Urothelium cell line (cell line): ENCODE data around the gene LIN9.

Experiments
- DNase-seq: peaks from one replicate; pipeline ENCODE4 v3.0.0; 2011; ENCODE audit warnings: low spot score, mixed read lengths
- FAIRE-seq: peaks from 2 replicates; lab custom pipeline; 2011; peaks lifted over from hg19 to GRCh38; lab: Jason Lieb, UNC

Gene LIN9

DNA sequence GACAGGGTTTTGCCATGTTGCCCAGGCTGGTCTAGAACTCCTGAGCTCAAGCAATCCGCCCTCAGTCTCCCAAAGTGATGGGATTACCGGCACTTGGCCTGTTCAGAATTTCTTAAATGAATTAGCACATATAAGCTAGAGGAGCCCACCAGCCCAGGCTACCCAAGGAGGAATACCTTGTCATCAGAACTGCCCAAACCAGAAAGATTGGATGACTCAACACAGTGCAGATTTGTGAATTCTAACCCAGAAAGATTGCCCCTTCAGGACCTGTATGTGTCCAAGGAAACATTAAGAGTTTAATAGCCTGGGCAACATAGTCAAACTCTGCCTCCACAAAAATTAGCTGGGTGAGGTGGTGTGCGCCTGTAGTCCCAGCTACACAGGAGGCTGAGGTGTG is 14.0 kb upstream of the LIN9 start:
- DNase-seq (no peak), FAIRE-seq (no peak)

DNA sequence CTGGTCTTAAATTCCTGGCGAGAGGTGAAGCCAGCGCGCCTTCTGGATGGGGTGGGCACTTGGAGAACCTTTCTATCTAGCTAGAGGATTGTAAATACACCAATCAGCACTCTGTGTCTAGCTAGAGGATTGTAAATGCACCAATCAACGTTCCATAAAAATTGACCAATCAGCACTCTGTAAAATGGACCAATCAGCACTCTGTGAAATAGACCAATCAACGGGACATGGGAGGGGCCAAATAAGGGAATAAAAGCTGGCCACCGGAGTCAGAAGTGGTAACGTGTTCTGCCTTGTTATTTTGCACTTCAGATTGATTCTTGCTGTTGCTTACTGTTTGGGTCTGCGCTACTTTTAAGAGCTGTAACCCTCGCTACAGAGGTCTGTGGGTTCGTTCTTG is 12.0 kb upstream of the LIN9 start:
- FAIRE-seq (no peak), DNase-seq (no peak)

DNA sequence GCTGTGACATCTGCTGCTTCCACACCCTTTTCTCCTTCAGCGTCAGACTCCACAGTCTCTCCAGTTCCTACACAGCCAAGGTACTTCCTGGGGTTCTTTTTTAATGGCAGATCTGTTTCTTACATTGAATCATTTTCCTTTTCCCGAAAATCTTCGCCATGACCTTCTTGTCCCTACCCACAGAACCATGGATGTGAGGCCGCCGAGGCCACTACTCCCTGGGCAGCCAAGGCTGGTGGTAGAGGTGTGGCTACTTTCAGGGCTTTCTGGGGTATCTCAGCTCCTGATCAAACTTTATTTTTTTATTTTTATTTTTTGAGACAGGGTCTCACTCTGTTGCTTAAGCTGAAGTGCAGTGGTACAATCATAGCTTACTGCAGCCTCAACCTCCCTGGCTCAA is 9.5 kb upstream of the LIN9 start:
- no peak for FAIRE-seq
- no peak for DNase-seq

DNA sequence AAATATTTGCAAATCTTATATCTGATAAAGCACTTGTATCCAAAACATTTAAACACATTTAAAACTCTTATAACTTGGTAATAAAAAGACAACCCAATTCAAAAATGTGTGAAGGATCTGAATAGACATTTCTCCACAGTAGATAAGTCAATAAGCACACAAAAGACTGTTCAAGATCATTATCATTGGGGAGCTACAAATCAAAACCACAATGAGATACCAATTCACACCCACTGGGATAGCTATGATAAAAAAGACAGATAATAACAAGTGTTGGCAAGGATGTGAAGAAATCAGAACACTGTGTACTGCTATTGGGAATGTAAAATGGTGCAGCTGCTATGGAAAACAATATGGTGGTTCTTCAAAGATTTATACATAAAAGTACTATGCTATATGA is 5.1 kb upstream of the LIN9 start:
- no peak for FAIRE-seq

GRCh38 chr1:226312065-226312464 is 3.1 kb upstream of the LIN9 start:
- DNase-seq, result no peak
- FAIRE-seq, result no peak

More for the DNA sequence above, 5.1 kb upstream of the LIN9 start:
- no peak for DNase-seq

DNA sequence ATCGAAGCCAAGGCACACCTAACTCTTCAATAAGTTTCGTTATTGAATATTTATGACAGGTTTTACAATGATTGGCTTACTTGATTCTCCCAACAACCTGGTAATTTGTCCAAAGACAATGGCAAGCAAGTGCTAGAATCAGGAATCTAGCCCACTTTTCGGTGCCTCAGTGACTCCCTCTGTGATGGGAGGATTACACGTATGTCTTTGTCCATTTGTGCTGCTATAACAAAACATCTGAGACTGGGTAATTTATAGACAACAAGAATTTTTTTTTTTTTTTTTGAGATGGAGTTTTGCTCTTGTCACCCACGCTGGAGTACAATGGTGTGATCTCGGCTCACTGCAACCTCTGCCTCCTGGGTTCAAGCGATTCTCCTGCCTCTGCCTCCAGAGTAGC is 2.4 kb upstream of the LIN9 start:
- no peak for DNase-seq
- FAIRE-seq, result no peak

- peak; percentile 18 for DNase-seq
Measured at GRCh38 chr1:226310637-226311195, 1.8 kb upstream of the LIN9 start.

DNA sequence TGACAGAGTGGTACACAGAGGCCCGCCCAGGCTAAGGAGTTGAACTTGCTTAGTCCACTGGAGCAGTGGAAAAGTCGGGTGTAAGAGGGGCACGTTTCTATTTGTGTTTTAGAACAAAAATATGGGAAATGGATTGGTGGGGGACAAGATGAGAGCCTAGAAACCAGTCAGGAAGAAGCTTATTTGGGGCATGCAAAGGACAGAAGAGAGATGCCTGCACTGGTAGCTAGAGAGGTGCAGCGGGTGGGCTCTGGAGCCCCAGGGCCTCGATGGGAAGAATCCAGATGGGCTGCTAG is 1.2 kb upstream of the LIN9 start:
- FAIRE-seq, result no peak
- no peak for DNase-seq

More at GRCh38 chr1:226310637-226311195, 1.8 kb upstream of the LIN9 start:
- FAIRE-seq, result no peak

- FAIRE-seq (no peak), DNase-seq (no peak)
Measured at GRCh38 chr1:226309398-226310244, 657 bp upstream of the LIN9 start.

DNA sequence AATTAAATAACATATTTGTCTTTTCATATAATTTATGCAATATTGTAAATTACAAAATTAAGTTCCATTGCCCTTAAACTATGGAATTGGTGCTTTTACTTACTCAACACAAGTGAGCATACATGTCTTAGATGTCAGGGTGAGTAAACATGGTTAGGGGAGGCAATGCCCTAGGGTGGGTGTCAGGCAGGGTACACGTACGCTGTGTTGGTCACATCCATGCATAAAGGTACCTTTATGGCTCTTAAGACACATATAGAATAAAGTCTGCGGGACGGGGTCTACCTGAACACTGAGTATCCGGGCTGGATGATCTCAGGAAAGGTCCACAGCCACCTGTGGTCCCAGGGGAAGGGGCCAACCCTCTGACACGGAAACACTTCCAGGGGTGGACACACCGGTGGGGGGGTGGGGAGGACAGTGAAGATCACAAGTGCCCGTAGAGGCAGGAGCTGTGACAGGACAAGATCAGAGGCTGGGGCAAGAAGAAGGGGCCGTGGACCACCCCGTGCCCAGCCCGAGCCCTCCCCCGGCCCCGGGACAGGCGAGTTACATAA is 720 bp downstream of the LIN9 start:
- no peak for FAIRE-seq
- DNase-seq, result no peak

DNA sequence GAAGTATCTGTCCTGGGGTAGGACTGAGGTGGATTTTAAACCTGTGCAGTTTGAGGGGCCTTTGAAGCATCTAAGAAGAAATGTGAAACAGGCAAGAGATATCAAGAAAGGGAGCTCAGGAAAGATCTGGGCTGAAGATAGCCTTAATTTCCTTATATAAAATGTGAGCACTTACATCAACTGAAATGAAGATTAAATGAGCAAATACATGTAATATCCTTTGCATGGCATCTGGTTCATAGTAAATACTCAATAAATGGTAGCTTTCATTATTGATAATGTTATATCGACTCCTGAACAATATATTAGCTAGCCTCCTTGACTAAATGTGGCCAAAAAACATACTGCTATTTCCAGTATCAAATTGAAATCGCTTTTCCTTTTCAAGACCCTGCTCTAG is 2.5 kb downstream of the LIN9 start:
- DNase-seq (no peak), FAIRE-seq (no peak)

DNA sequence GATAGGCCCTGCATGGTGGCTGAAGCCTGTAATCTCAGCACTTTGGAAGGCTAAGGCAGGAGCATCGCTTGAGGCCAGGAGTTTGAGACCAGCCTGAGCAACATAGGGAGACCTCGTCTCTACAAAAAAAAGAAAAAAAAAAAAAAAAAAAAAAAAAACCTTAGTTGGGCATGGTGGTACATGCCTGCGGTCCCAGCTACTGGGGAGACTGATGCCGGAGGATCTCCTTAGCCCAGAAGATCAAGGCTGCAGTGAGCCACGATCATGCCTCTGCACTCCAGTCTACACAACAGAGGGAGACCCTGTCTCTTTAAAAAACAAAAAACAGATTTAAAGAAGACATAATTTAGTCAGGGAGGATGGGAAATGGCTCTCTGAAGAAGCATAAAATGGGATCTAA is 3.8 kb downstream of the LIN9 start:
- DNase-seq (no peak), FAIRE-seq (no peak)

DNA sequence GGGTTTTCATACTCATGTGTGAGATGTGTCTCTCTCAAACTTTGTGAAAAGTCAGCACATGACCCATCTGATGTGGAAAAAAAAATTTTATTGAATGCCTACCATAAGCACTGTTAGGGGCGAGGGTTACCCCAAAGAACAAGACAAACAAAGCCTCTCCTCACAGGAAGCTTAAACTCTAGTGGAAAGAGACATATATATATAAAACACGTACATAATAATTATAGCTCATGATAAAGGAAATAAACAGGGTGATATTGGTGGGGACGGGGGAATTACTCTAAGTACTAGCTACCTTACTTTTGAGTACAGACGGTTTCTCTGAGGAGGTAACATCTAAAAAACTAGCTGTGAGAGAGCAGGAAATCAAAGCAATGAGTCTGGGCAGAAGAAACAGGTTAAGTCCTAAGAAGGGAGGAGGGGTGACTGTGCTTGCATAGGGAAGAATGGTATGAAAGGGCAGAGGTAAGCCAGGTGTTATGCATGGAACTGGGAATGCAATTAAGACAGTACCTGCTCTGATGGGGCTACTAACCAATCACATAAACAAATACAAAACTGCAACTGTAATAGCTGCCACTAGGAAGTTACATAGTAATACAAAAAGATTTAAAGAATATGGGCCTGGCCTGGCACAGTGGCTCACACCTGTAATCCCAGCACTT is 4.5 kb downstream of the LIN9 start:
- DNase-seq, result no peak
- no peak for FAIRE-seq

GRCh38 chr1:226302731-226303130 is 6.2 kb downstream of the LIN9 start:
- no peak for FAIRE-seq
- no peak for DNase-seq

DNA sequence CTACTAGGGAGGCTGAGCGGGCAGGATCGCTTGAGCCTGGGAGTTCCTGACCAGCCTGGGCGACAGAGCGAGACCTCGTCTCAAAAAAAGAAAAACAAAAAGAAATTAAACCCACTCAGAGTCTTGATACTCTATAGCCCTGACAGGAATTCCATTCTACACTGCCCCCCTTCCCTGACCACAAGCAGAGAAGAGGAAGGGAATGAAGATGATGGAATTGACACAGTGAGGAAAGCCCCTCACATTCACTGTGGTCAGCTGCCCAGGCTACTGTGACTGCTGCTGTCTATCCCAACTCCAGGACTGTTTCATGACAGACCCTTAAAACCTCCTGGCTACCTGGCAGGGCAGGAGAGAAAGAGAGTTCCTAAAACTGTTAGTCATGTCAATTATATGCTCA is 12.1 kb downstream of the LIN9 start:
- no peak for DNase-seq
- FAIRE-seq, result no peak

DNA sequence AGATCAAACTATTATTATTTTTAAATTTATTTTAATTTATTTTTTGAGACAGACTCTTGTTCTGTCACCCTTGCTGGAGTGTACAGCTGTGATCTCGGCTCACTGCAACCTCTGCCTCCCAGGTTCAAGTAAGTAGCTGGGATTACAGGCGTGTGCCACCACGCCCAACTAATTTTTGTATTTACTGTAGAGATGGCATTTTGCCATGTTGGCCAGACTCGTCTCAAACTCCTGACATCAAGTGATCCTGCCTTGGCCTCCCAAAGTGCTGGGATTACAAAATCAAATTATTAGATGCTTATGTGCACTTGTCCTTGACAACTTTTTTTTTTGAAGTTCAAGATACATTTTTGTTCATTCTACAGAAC is 15.4 kb downstream of the LIN9 start:
- DNase-seq (no peak), FAIRE-seq (no peak)

DNA sequence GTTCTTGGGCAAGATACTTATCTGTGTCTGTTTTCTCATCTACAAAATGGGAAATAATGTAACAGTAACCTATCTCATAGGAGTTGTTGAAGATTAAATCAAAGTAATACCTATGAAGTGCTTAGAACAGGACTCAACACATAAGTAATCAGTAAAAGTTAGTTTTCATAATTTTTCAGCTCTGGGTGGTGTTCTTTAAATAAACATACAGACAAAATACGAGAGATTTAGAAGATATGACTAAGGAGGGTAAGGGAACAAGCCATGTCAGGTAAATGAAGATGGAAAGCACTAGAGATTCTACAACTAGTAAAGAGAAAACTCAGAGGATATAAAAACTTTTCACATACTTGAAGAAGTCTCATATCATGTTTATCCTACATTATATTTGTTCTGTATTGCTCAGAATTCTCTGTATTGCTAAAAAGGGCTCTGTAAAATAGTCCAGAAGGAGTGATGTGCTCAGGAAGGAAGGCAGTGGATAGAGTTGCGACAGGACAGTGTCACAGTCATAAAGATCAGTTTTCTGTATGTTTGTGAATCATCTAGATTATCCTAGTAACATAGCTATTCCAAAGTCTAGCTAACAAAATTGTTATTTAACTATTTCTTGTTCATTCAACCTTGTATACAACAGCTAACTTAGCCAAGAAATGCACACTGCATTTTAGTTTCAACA is 16.0 kb downstream of the LIN9 start:
- no peak for FAIRE-seq
- no peak for DNase-seq

DNA sequence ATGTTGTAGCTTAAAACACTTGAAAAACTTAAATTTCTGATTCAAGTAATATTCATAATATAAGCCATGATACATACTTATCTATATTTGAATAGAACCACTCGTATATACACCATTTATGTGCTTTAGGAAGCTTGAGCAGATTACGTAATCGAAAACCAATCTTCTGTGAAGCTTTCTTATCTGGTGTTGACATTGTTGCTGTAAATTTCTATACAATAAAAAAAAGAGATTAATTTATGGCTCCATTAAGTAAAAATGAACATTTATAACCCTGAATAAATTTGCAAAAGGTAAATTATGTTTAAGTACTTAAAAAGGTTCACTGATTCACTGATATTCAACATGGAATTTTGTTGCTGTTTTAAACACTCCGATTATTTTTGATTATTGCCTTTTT is 21.4 kb downstream of the LIN9 start:
- DNase-seq, result no peak

DNA sequence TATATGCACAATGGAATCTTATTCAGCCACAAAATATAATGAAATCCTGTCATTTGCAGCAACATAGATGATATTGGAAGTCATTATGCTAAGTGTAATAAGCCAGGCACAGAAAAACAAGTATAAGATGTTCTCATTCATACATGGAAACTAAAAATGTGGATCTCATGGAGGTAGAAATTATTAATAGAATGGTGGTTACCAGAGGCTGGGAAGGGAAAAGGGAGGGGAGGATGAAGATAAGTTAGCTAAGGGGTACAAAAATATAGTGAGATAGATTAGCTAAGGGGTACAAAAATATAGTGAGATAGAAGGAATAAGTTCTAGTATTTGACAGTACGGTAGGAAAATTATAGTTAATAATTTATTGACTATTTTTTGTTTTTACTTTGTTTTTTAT is 27.9 kb downstream of the LIN9 start:
- FAIRE-seq, result no peak
- no peak for DNase-seq

More for the DNA sequence above, 21.4 kb downstream of the LIN9 start:
- FAIRE-seq, result no peak

GRCh38 chr1:226279498-226279897 is 29.5 kb downstream of the LIN9 start:
- DNase-seq (no peak), FAIRE-seq (no peak)

DNA sequence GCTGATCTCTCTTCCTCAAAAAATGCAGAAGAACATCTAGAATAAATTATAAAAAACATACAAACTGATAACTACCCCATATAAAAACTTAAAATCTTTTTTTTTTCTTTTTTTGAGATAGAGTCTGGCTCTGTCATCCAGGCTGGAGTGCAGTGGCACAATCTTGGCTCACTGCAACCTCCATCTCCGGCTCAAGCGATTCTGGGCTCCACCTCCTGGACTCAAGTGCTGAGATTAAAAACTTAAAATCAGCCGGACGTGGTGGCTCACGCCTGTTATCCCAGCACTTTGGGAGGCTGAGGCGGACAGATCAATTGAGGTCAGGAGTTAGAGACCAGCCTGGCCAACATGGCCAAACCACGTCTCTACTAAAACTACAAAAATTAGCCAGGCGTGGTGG is 31.1 kb downstream of the LIN9 start:
- FAIRE-seq, result no peak
- DNase-seq, result no peak

- FAIRE-seq (no peak), DNase-seq (no peak)
Measured at GRCh38 chr1:226276987-226277386, 32.0 kb downstream of the LIN9 start.
